ENCODE data around the gene CLEC2L.

GRCh38 chr7:139568813-139569490 lies 45.5 kb downstream of the CLEC2L start:
- TF ChIP-seq, protein P1, sequence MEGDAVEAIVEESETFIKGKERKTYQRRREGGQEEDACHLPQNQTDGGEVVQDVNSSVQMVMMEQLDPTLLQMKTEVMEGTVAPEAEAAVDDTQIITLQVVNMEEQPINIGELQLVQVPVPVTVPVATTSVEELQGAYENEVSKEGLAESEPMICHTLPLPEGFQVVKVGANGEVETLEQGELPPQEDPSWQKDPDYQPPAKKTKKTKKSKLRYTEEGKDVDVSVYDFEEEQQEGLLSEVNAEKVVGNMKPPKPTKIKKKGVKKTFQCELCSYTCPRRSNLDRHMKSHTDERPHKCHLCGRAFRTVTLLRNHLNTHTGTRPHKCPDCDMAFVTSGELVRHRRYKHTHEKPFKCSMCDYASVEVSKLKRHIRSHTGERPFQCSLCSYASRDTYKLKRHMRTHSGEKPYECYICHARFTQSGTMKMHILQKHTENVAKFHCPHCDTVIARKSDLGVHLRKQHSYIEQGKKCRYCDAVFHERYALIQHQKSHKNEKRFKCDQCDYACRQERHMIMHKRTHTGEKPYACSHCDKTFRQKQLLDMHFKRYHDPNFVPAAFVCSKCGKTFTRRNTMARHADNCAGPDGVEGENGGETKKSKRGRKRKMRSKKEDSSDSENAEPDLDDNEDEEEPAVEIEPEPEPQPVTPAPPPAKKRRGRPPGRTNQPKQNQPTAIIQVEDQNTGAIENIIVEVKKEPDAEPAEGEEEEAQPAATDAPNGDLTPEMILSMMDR (IDR thresholded peaks at IDR 0.05), result no peak
- TF ChIP-seq EZH2phosphoT487 (IDR thresholded peaks at IDR 0.05), result no peak
